Glutamatergic neuron (in vitro differentiated cells): ENCODE data around the gene TMEM144. TPM values are rescaled to one million over a fixed set of nuclear protein-coding genes. Genes with fewer than 3 reads are reported as not detected.

Experiments
- DNase-seq: peaks from one replicate; pipeline ENCODE4 v3.0.0; 2022
- H3K27ac Mint-ChIP-seq: one replicate; pipeline ENCODE4 v1.8.0; 2020; ENCODE audit warnings: mild to moderate bottlenecking, mixed read lengths, inconsistent platforms; ENCODE audit not compliant: unreplicated experiment
- H3K27me3 Mint-ChIP-seq: one replicate; pipeline ENCODE4 v1.8.0; 2020; ENCODE audit warnings: mild to moderate bottlenecking, moderate library complexity, mixed read lengths, inconsistent platforms; ENCODE audit not compliant: unreplicated experiment
- H3K36me3 Mint-ChIP-seq: one replicate; pipeline ENCODE4 v1.8.0; 2020; ENCODE audit warnings: mild to moderate bottlenecking, mixed read lengths, inconsistent platforms; ENCODE audit not compliant: unreplicated experiment
- H3K4me1 Mint-ChIP-seq: one replicate; pipeline ENCODE4 v1.8.0; 2020; ENCODE audit warnings: mild to moderate bottlenecking, low read depth, mixed read lengths, inconsistent platforms; ENCODE audit not compliant: unreplicated experiment
- H3K4me3 Mint-ChIP-seq: one replicate; pipeline ENCODE4 v1.8.0; 2020; ENCODE audit warnings: mild to moderate bottlenecking, mixed read lengths, inconsistent platforms; ENCODE audit not compliant: unreplicated experiment
- H3K9me3 Mint-ChIP-seq: one replicate; pipeline ENCODE4 v1.8.0; 2020; ENCODE audit warnings: mild to moderate bottlenecking, moderate library complexity, mixed read lengths, inconsistent platforms; ENCODE audit not compliant: unreplicated experiment
- CTCF ChIP-seq: fragments of 200-600 bp; sonication (generic); IDR thresholded peaks from one replicate; pipeline ENCODE4 v1.5.0; 2021; ENCODE audit not compliant: partially characterized antibody, unreplicated experiment
- total RNA-seq: library from RNA; stranded (reverse); fragmentation: NEBNext Ultra II Directional; extraction: Animal tissue kit (Norgen Biotek cat#: 25700); gene quantifications from one replicate; pipeline ENCODE4 v1.2.1, GENCODE V29; 2021; ENCODE audit not compliant: unreplicated experiment

Gene TMEM144
- total RNA-seq, 1 donor from 2014 or later: not detected

- H3K4me3 Mint-ChIP-seq: no peak overlapping the region
- DNase-seq: no peak
- H3K9me3 Mint-ChIP-seq: no peaks in the 10 kb centered on the region
- no peaks in the 10 kb centered on the region for H3K27me3 Mint-ChIP-seq
- H3K27ac Mint-ChIP-seq: no peak overlapping the region
- no peaks in the 10 kb centered on the region for H3K4me1 Mint-ChIP-seq
- no peak for TF ChIP-seq CTCF
- H3K36me3 Mint-ChIP-seq: no peaks in the 10 kb centered on the region
These were observed 24.4 kb downstream of the TMEM144 start for GRCh38 chr4:158234671-158235070.

DNA sequence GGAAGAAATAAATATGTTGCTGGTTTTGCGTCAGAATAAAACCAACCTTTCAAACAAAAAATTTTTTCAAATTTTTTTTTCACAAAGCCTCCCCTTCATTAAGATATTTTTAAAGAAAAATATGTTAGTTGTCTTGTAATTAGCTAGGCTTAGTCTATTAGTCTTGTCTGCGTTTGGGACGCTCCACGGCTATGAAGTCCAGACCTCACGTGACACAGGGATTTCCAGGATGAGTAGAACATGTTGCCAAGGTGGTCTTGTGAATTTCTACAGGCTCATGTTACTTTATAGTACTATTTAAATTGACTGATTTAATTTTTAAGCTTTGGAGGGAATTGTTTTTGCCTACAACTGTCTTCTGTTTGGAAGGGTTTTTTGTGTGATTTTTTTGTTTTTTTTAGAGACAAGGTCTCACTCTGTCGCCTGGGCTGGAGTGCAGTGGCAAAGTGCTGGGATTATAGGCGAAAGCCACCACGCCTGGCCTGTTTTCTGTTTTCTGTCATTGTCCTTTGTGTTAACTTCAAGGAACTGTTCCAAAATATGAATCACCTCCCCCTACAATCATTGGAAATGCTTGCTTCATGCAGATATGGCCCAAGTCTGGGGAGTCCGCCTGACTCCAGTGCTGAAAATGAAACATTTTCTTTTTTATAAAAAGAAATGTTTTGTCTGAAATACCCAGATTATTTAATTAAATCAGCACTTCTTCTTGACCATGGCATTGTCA, 26.2 kb downstream of the TMEM144 start:
- no peaks in the 10 kb centered on the region for H3K9me3 Mint-ChIP-seq
- H3K4me1 Mint-ChIP-seq: no peaks in the 10 kb centered on the region
- no peak for TF ChIP-seq CTCF
- no peak overlapping the region for H3K27ac Mint-ChIP-seq
- no peaks in the 10 kb centered on the region for H3K36me3 Mint-ChIP-seq
- no peak for DNase-seq
- no peak overlapping the region for H3K4me3 Mint-ChIP-seq
- H3K27me3 Mint-ChIP-seq: no peaks in the 10 kb centered on the region

- H3K9me3 Mint-ChIP-seq: no peaks in the 10 kb centered on the region
- no peak overlapping the region for H3K4me3 Mint-ChIP-seq
- H3K36me3 Mint-ChIP-seq: no peaks in the 10 kb centered on the region
- DNase-seq: no peak
- H3K27ac Mint-ChIP-seq: no peak overlapping the region
- H3K4me1 Mint-ChIP-seq: no peaks in the 10 kb centered on the region
- no peak for TF ChIP-seq CTCF
- H3K27me3 Mint-ChIP-seq: peaks cover 2% of the 10 kb centered on the region
These were observed 28.3 kb downstream of the TMEM144 start for GRCh38 chr4:158238575-158238974.

- Mint-ChIP-seq H3K9me3 (no peaks in the 10 kb centered on the region), H3K36me3 (no peaks in the 10 kb centered on the region), H3K4me3 (no peak overlapping the region), H3K27me3 (peaks cover 2% of the 10 kb centered on the region), H3K27ac (no peak overlapping the region), H3K4me1 (no peaks in the 10 kb centered on the region)
- no peak for DNase-seq
- no peak for TF ChIP-seq CTCF
These were observed 28.9 kb downstream of the TMEM144 start for GRCh38 chr4:158239196-158239595.

GRCh38 chr4:158243071-158243470, 32.8 kb downstream of the TMEM144 start:
- no peaks in the 10 kb centered on the region for H3K36me3 Mint-ChIP-seq
- H3K4me1 Mint-ChIP-seq: no peaks in the 10 kb centered on the region
- H3K9me3 Mint-ChIP-seq: no peaks in the 10 kb centered on the region
- H3K4me3 Mint-ChIP-seq: no peak overlapping the region
- no peak for TF ChIP-seq CTCF
- H3K27ac Mint-ChIP-seq: no peak overlapping the region
- peaks cover 2% of the 10 kb centered on the region for H3K27me3 Mint-ChIP-seq
- no peak for DNase-seq
